ENCODE data around the gene SYT1. TPM values are rescaled to one million over a fixed set of nuclear protein-coding genes. Genes with fewer than 3 reads are reported as not detected.

Gene SYT1
- total and polyA plus RNA-seq, 2 experiments from 2014 or later: 48.7 to 51.7 TPM

DNA sequence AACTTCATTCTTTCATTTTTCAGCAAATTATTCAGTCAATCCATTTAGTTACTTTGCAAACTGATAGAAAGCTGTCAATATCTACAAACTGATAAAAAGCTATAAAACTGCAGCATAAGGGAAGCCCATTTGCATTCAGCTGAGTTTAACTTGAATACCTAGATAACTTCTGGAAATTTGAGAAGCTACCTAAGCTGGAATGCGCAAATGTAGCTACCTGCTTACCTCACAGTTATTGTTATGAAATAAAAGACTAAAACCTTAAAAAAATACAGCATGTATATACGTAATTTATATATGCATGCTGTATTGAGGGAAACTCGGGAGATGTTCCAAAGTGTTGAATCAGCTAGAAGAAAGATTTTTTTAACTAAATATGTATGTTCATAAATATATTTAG, 94.4 kb downstream of the SYT1 start:
- Mint-ChIP-seq H3K36me3 (ENCODE audit: low read depth) (peaks cover 5% of the 10 kb centered on the region; the same call in 1 of the 3 replicates), H3K9me3 (no peaks in the 10 kb centered on the region), H3K4me1 (no peaks in the 10 kb centered on the region), H3K4me3 (no peak overlapping the region), H3K27me3 (ENCODE audit: insufficient read depth, low read depth, poor library complexity) (no peaks in the 10 kb centered on the region), H3K27ac (no peak overlapping the region)
- H3F3A ChIP-seq (replicated peaks; ENCODE audit: low read depth): no peaks in the 10 kb centered on the region
- no peak overlapping the region for H3K4me2 ChIP-seq
- H2AFZ ChIP-seq: no peak overlapping the region
- H4K20me1 ChIP-seq (replicated peaks; ENCODE audit: insufficient read depth): peaks cover 17% of the 10 kb centered on the region; the same call in 1 of the 2 replicates
- H3K4me1 ChIP-seq (ENCODE audit: insufficient read depth): no peaks in the 10 kb centered on the region
- no peak overlapping the region for H3K4me3 ChIP-seq
- no peak overlapping the region for H3K27ac ChIP-seq (ENCODE audit: low read depth)
- no peak for ATAC-seq
- no peaks in the 10 kb centered on the region for H3K27me3 ChIP-seq (ENCODE audit: insufficient read depth)
- TF ChIP-seq POLR2AphosphoS5 (IDR thresholded peaks at IDR 0.05; ENCODE audit: low read depth) (no peak), EZH2 (IDR thresholded peaks at IDR 0.05; ENCODE audit: low read depth, unreplicated experiment) (no peak), JUNB (IDR thresholded peaks at IDR 0.05; ENCODE audit: unreplicated experiment) (no peak), ZNF331 (CRISPR knock-in tag; IDR thresholded peaks at IDR 0.05; ENCODE audit: low read depth) (no peak), ETS1 (IDR thresholded peaks at IDR 0.05) (no peak), NANOG (IDR thresholded peaks at IDR 0.05; ENCODE audit: borderline replicate concordance) (no peak), EZH2phosphoT487 (IDR thresholded peaks at IDR 0.05; ENCODE audit: unreplicated experiment) (no peak), CREB1 (CRISPR knock-in tag; IDR thresholded peaks at IDR 0.05; ENCODE audit: low read depth) (no peak), REST (IDR thresholded peaks at IDR 0.05; ENCODE audit: unreplicated experiment) (no peak), STAT1 (IDR thresholded peaks at IDR 0.05; ENCODE audit: unreplicated experiment) (no peak), ZNF114 (CRISPR knock-in tag; IDR thresholded peaks at IDR 0.05) (no peak)
- TF ChIP-seq, protein P1, sequence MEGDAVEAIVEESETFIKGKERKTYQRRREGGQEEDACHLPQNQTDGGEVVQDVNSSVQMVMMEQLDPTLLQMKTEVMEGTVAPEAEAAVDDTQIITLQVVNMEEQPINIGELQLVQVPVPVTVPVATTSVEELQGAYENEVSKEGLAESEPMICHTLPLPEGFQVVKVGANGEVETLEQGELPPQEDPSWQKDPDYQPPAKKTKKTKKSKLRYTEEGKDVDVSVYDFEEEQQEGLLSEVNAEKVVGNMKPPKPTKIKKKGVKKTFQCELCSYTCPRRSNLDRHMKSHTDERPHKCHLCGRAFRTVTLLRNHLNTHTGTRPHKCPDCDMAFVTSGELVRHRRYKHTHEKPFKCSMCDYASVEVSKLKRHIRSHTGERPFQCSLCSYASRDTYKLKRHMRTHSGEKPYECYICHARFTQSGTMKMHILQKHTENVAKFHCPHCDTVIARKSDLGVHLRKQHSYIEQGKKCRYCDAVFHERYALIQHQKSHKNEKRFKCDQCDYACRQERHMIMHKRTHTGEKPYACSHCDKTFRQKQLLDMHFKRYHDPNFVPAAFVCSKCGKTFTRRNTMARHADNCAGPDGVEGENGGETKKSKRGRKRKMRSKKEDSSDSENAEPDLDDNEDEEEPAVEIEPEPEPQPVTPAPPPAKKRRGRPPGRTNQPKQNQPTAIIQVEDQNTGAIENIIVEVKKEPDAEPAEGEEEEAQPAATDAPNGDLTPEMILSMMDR (conservative IDR thresholded peaks at IDR 0.05; ENCODE audit: low read depth in 2 of 2): no peak
- TF ChIP-seq, protein P2, sequence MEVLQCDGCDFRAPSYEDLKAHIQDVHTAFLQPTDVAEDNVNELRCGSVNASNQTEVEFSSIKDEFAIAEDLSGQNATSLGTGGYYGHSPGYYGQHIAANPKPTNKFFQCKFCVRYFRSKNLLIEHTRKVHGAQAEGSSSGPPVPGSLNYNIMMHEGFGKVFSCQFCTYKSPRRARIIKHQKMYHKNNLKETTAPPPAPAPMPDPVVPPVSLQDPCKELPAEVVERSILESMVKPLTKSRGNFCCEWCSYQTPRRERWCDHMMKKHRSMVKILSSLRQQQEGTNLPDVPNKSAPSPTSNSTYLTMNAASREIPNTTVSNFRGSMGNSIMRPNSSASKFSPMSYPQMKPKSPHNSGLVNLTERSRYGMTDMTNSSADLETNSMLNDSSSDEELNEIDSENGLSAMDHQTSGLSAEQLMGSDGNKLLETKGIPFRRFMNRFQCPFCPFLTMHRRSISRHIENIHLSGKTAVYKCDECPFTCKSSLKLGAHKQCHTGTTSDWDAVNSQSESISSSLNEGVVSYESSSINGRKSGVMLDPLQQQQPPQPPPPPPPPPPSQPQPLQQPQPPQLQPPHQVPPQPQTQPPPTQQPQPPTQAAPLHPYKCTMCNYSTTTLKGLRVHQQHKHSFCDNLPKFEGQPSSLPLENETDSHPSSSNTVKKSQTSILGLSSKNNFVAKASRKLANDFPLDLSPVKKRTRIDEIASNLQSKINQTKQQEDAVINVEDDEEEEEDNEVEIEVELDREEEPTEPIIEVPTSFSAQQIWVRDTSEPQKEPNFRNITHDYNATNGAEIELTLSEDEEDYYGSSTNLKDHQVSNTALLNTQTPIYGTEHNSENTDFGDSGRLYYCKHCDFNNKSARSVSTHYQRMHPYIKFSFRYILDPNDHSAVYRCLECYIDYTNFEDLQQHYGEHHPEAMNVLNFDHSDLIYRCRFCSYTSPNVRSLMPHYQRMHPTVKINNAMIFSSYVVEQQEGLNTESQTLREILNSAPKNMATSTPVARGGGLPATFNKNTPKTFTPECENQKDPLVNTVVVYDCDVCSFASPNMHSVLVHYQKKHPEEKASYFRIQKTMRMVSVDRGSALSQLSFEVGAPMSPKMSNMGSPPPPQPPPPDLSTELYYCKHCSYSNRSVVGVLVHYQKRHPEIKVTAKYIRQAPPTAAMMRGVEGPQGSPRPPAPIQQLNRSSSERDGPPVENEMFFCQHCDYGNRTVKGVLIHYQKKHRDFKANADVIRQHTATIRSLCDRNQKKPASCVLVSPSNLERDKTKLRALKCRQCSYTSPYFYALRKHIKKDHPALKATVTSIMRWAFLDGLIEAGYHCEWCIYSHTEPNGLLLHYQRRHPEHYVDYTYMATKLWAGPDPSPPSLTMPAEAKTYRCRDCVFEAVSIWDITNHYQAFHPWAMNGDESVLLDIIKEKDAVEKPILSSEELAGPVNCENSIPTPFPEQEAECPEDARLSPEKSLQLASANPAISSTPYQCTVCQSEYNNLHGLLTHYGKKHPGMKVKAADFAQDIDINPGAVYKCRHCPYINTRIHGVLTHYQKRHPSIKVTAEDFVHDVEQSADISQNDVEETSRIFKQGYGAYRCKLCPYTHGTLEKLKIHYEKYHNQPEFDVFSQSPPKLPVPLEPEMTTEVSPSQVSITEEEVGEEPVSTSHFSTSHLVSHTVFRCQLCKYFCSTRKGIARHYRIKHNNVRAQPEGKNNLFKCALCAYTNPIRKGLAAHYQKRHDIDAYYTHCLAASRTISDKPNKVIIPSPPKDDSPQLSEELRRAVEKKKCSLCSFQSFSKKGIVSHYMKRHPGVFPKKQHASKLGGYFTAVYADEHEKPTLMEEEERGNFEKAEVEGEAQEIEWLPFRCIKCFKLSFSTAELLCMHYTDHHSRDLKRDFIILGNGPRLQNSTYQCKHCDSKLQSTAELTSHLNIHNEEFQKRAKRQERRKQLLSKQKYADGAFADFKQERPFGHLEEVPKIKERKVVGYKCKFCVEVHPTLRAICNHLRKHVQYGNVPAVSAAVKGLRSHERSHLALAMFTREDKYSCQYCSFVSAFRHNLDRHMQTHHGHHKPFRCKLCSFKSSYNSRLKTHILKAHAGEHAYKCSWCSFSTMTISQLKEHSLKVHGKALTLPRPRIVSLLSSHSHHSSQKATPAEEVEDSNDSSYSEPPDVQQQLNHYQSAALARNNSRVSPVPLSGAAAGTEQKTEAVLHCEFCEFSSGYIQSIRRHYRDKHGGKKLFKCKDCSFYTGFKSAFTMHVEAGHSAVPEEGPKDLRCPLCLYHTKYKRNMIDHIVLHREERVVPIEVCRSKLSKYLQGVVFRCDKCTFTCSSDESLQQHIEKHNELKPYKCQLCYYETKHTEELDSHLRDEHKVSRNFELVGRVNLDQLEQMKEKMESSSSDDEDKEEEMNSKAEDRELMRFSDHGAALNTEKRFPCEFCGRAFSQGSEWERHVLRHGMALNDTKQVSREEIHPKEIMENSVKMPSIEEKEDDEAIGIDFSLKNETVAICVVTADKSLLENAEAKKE (CRISPR knock-in tag; IDR thresholded peaks at IDR 0.05): no peak
- no peaks in the 10 kb centered on the region for H3K9me2 ChIP-seq (ENCODE audit: insufficient read depth)
- peaks cover 4% of the 10 kb centered on the region; the same call in 1 of the 2 replicates for H3K79me2 ChIP-seq (replicated peaks; ENCODE audit: insufficient read depth)
- H3K36me3 ChIP-seq (ENCODE audit: insufficient read depth): no peaks in the 10 kb centered on the region
- DNase-seq (ENCODE audit: low spot score): no peak
